ENCODE measurements around the gene FAM193B. TPM values are rescaled to one million over a fixed set of nuclear protein-coding genes. Genes with fewer than 3 reads are reported as not detected.

The FAM193B gene
- total and polyA plus RNA-seq, 2 of the 13 experiments (the other 11 are each of a cell fraction or from before 2014, with no cell fraction given): 21.2 to 40.9 TPM

GRCh38 chr5:177599731-177600507 lies 45.6 kb upstream of the FAM193B start, which contains the start of gene B4GALT7 (continued):
- TF ChIP-seq ZFP91 (CRISPR knock-in tag; IDR thresholded peaks at IDR 0.05; ENCODE audit: borderline replicate concordance) (peak; percentile 44; the same call in 1 of the 2 replicates), ZBTB2 (CRISPR knock-in tag; IDR thresholded peaks at IDR 0.05; ENCODE audit: low read depth) (peak; percentile 90), ATF6 (CRISPR knock-in tag; conservative IDR thresholded peaks at IDR 0.05) (0 out of 2 replicates have a peak, but pooled peaks have one; percentile 44), KLF6 (CRISPR knock-in tag; IDR thresholded peaks at IDR 0.05) (0 out of 2 replicates have a peak, but pooled peaks have one; percentile 52), ZNF569 (CRISPR knock-in tag; IDR thresholded peaks at IDR 0.05; ENCODE audit: borderline replicate concordance) (no peak), MAX (IDR thresholded peaks at IDR 0.05) (peak; percentile 52; the same call in 1 of the 2 replicates), ZNF326 (CRISPR knock-in tag; IDR thresholded peaks at IDR 0.05; ENCODE audit: borderline replicate concordance) (no peak), DR1 (CRISPR knock-in tag; IDR thresholded peaks at IDR 0.05) (peak; percentile 26; the same call in 1 of the 2 replicates), THAP9 (CRISPR knock-in tag; IDR thresholded peaks at IDR 0.05; ENCODE audit: borderline replicate concordance) (0 out of 2 replicates have a peak, but pooled peaks have one; percentile 49), ZNF605 (CRISPR knock-in tag; IDR thresholded peaks at IDR 0.05) (peak; percentile 46; the same call in 1 of the 2 replicates), SMAD3 (CRISPR knock-in tag; IDR thresholded peaks at IDR 0.05) (0 out of 2 replicates have a peak, but pooled peaks have one; percentile 34), ZSCAN31 (CRISPR knock-in tag; IDR thresholded peaks at IDR 0.05; ENCODE audit: low read depth) (peak; percentile 59; the same call in 1 of the 2 replicates), ERF (CRISPR knock-in tag; IDR thresholded peaks at IDR 0.05) (peak; percentile 44; the same call in 1 of the 2 replicates), ZNF788 (CRISPR knock-in tag; IDR thresholded peaks at IDR 0.05; ENCODE audit: borderline replicate concordance) (0 out of 2 replicates have a peak, but pooled peaks have one; percentile 48), HNRNPLL (IDR thresholded peaks at IDR 0.05; ENCODE audit: low read depth, low read length, poor library complexity, severe bottlenecking) (peak; percentile 63), REPIN1 (CRISPR knock-in tag; IDR thresholded peaks at IDR 0.05; ENCODE audit: borderline replicate concordance, low read depth) (peak; percentile 81; the same call in 1 of the 2 replicates), SOX13 (IDR thresholded peaks at IDR 0.05) (no peak), SOX13 (CRISPR knock-in tag; conservative IDR thresholded peaks at IDR 0.05 in 1 of 2, IDR thresholded peaks at IDR 0.05 in 1 of 2) (peak in 1 of 2 experiments; percentile 27; a peak in 1 of 4 replicates), AGO1 (IDR thresholded peaks at IDR 0.05; ENCODE audit: low read depth, low read length, poor library complexity, severe bottlenecking) (peak; percentile 25)
